ENCODE results near the gene CENPX. TPM values are rescaled to one million over a fixed set of nuclear protein-coding genes. Genes with fewer than 3 reads are reported as not detected.

The CENPX gene
- total and polyA plus RNA-seq, 2 of the 13 experiments (the other 11 are each of a cell fraction or from before 2014, with no cell fraction given) = 92.7 to 170 TPM

GRCh38 chr17:82065638-82066303 lies 43.1 kb upstream of the CENPX start, which contains the start of gene DUS1L (continued):
- TF ChIP-seq ZSCAN5A (CRISPR knock-in tag; IDR thresholded peaks at IDR 0.05; ENCODE audit: borderline replicate concordance) (0 out of 2 replicates have a peak, but pooled peaks have one; percentile 19), ZBED4 (CRISPR knock-in tag; IDR thresholded peaks at IDR 0.05; ENCODE audit: borderline replicate concordance) (peak; percentile 97), ZNF790 (CRISPR knock-in tag; IDR thresholded peaks at IDR 0.05; ENCODE audit: borderline replicate concordance) (peak; percentile 93; the same call in 1 of the 2 replicates), KLF13 (CRISPR knock-in tag; IDR thresholded peaks at IDR 0.05) (no peak; the same call in 1 of the 2 replicates), ZNF770 (CRISPR knock-in tag; IDR thresholded peaks at IDR 0.05) (peak; percentile 79), SSRP1 (CRISPR knock-in tag; IDR thresholded peaks at IDR 0.05) (peak; percentile 35; the same call in 1 of the 2 replicates), E2F5 (CRISPR knock-in tag; conservative IDR thresholded peaks at IDR 0.05) (peak; percentile 86), ZNF737 (CRISPR knock-in tag; IDR thresholded peaks at IDR 0.05; ENCODE audit: borderline replicate concordance) (no peak), ELF1 (CRISPR knock-in tag; IDR thresholded peaks at IDR 0.05) (peak; percentile 35; the same call in 1 of the 2 replicates), CENPX (CRISPR knock-in tag; IDR thresholded peaks at IDR 0.05) (no peak), HNRNPL (IDR thresholded peaks at IDR 0.05; ENCODE audit: low read depth, low read length) (0 out of 2 replicates have a peak, but pooled peaks have one; percentile 70), CCDC6 (CRISPR knock-in tag; IDR thresholded peaks at IDR 0.05) (0 out of 2 replicates have a peak, but pooled peaks have one; percentile 57), ARNT (IDR thresholded peaks at IDR 0.05) (no peak), MEIS1 (CRISPR knock-in tag; IDR thresholded peaks at IDR 0.05; ENCODE audit: borderline replicate concordance) (peak; percentile 62; the same call in 1 of the 2 replicates), ZNF7 (CRISPR knock-in tag; IDR thresholded peaks at IDR 0.05) (peak; percentile 42; the same call in 1 of the 2 replicates), TBP (CRISPR knock-in tag; IDR thresholded peaks at IDR 0.05) (no peak), IRF9 (CRISPR knock-in tag; IDR thresholded peaks at IDR 0.05; ENCODE audit: borderline replicate concordance) (peak; percentile 84; the same call in 1 of the 2 replicates), ZNF570 (CRISPR knock-in tag; IDR thresholded peaks at IDR 0.05; ENCODE audit: borderline replicate concordance) (no peak), MIER3 (CRISPR knock-in tag; IDR thresholded peaks at IDR 0.05; ENCODE audit: borderline replicate concordance) (peak; percentile 92; the same call in 1 of the 2 replicates)

Measured in HepG2 (cell line).